Neural crest cell (in vitro differentiated cells): ENCODE measurements around the gene KASH5. TPM values are rescaled to one million over a fixed set of nuclear protein-coding genes. Genes with fewer than 3 reads are reported as not detected.

Source experiments
- DNase-seq: peaks from one replicate; pipeline ENCODE4 v3.0.0; 2021; ENCODE audit warnings: low read depth, mixed read lengths, low spot score
- H3K27ac Mint-ChIP-seq: one replicate; pipeline ENCODE4 v1.8.0; 2021; ENCODE audit warnings: mild to moderate bottlenecking, mixed read lengths; ENCODE audit not compliant: unreplicated experiment
- H3K27me3 Mint-ChIP-seq: 2 replicates; pipeline ENCODE4 v1.8.0; 2021; ENCODE audit warnings: low read depth, mild to moderate bottlenecking, mixed read lengths
- H3K36me3 Mint-ChIP-seq: 2 replicates; pipeline ENCODE4 v1.8.0; 2021; ENCODE audit warnings: low read depth, mild to moderate bottlenecking, mixed read lengths
- H3K4me1 Mint-ChIP-seq: 2 replicates; pipeline ENCODE4 v1.8.0; 2021; ENCODE audit warnings: mixed read lengths
- H3K4me3 Mint-ChIP-seq: one replicate; pipeline ENCODE4 v1.8.0; 2021; ENCODE audit warnings: mild to moderate bottlenecking, mixed read lengths
- H3K9me3 Mint-ChIP-seq: 2 replicates; pipeline ENCODE4 v1.8.0; 2021; ENCODE audit warnings: mixed read lengths
- CTCF ChIP-seq: fragments of 200-600 bp; sonication (generic); conservative IDR thresholded peaks from 2 replicates; pipeline ENCODE4 v1.5.0; 2021; ENCODE audit warnings: antibody characterized with exemption, mild to moderate bottlenecking
- total RNA-seq: library from RNA; stranded (reverse); gene quantifications from 2 replicates; pipeline ENCODE4 v1.2.1, GENCODE V29; 2021

The KASH5 gene
- total RNA-seq, 1 donor from 2014 or later = not detected

DNA sequence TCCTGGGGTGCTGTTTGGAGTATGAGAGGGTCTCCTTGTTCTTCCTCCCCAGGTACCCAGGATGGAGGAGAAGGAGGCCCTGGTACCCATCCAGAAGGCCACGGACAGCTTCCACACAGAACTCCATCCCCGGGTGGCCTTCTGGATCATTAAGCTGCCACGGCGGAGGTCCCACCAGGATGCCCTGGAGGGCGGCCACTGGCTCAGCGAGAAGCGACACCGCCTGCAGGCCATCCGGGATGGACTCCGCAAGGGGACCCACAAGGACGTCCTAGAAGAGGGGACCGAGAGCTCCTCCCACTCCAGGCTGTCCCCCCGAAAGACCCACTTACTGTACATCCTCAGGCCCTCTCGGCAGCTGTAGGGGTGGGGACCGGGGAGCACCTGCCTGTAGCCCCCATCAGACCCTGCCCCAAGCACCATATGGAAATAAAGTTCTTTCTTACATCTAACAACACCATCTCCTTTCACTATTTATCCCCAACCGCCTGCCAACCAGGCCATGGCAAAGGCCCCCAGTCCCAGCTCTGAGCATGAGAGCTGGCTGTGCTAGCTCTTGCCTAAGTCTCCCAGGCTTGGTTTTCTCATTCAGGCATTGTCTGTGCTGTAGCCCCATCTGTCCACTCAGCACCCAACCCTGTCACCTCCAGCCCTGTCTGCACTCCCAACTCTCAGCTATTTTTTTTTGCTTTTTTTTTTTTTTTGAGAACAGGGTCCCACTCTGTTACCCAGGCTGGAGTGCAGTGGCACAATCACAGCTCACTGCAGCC lies 13.2 kb upstream of the KASH5 start:
- no peaks in the 10 kb centered on the region for H3K4me1 Mint-ChIP-seq
- H3K27me3 Mint-ChIP-seq = peaks cover 5% of the 10 kb centered on the region
- no peak overlapping the region for H3K4me3 Mint-ChIP-seq
- H3K36me3 Mint-ChIP-seq = no peaks in the 10 kb centered on the region
- H3K9me3 Mint-ChIP-seq = peaks cover 3% of the 10 kb centered on the region
- DNase-seq = no peak
- H3K27ac Mint-ChIP-seq = no peak overlapping the region
- no peak for TF ChIP-seq CTCF

- no peak for TF ChIP-seq CTCF
- no peak for DNase-seq
- Mint-ChIP-seq H3K27ac (no peak overlapping the region), H3K4me3 (no peak overlapping the region), H3K36me3 (no peaks in the 10 kb centered on the region), H3K27me3 (peaks cover 5% of the 10 kb centered on the region), H3K9me3 (peaks cover 8% of the 10 kb centered on the region), H3K4me1 (no peaks in the 10 kb centered on the region)
Measured at GRCh38 chr19:49378512-49378911, 9.5 kb upstream of the KASH5 start.

DNA sequence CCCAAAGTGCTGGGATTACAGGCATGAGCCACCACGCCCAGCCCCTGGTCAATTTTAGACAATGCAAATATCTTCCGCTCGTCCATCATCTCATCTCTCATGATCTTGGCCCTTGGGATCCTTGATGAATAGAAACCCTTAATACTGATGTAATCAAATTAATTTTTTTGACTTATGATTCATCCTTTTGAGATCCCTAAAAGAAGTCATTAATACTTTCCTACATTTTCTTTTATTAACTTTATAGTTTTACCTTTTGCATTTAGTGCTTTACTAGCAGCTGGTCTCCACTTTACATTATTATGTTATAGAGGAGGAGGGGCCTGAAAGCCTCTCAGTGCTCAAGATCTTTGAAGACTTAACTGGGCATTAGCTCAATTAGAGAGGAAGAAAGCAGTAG lies 7.7 kb upstream of the KASH5 start:
- H3K27me3 Mint-ChIP-seq = peaks cover 5% of the 10 kb centered on the region
- H3K9me3 Mint-ChIP-seq = peaks cover 8% of the 10 kb centered on the region
- DNase-seq = no peak
- no peak overlapping the region for H3K27ac Mint-ChIP-seq
- H3K36me3 Mint-ChIP-seq = no peaks in the 10 kb centered on the region
- H3K4me1 Mint-ChIP-seq = no peaks in the 10 kb centered on the region
- TF ChIP-seq CTCF = no peak
- H3K4me3 Mint-ChIP-seq = no peak overlapping the region

DNA sequence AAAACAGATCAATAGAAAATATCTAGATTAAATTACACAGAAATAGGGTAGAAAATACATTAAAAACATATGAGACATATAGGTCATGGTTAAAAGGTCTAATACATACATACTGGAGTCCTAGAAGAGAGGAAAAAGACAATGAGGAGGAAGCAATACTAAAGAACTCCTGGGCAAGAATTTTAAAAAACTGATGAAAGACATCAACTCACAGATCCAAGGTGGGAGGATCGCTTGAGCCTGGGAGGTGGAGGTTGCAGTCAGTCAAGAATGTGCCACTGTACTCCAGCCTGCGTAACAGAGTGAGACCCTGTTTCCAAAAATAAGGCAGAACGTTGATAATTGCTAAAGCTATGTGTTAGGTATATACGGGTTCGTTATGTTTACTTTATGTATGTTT lies 5.4 kb upstream of the KASH5 start:
- Mint-ChIP-seq H3K36me3 (no peaks in the 10 kb centered on the region), H3K4me1 (no peaks in the 10 kb centered on the region), H3K27ac (no peak overlapping the region), H3K9me3 (peaks cover 8% of the 10 kb centered on the region), H3K4me3 (no peak overlapping the region), H3K27me3 (no peaks in the 10 kb centered on the region)
- no peak for TF ChIP-seq CTCF
- DNase-seq = no peak

DNA sequence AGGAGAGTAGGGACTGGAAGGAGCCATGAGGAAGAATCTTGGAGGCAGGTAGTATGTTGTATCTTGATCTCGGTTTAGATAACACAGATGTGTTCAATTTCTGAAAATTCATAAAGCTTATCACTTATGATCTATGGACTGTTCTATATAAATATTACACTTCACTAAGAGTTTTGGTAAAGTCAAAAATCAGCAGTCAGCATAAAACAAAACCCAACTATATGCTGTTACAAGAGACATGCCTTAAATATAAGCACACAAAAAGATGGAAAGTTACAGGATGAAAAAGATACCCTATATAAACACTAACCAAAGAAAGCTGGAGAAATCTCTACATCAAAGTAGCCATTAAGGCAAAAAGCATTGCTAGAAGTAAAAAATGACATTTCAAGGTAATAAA lies 4.5 kb upstream of the KASH5 start:
- Mint-ChIP-seq H3K4me1 (no peaks in the 10 kb centered on the region), H3K36me3 (no peaks in the 10 kb centered on the region), H3K27me3 (no peaks in the 10 kb centered on the region), H3K27ac (no peak overlapping the region), H3K9me3 (peaks cover 8% of the 10 kb centered on the region), H3K4me3 (no peak overlapping the region)
- DNase-seq = no peak
- no peak for TF ChIP-seq CTCF
